Stimulated activated CD8-positive, alpha-beta memory T cell treated with anti-CD3 and anti-CD28 coated beads, Interleukin-7, amount 100 ng/mL, for 48 hours (primary cell): ENCODE data around the gene CLPTM1L.

Experiments
- DNase-seq, 2 donors: peaks; one replicate each; pipeline ENCODE4 v3.0.0-alpha.2; 2020; ENCODE audit warnings: low read depth in 1 of 2; ENCODE audit errors: extremely low read depth in 1 of 2

CLPTM1L gene

GRCh38 chr5:1315709-1316587, 29.0 kb downstream of the CLPTM1L start:
- peak in 1 of 2 donors; percentile 33 for DNase-seq

- DNase-seq = no peak
Measured at GRCh38 chr5:1315018-1315708, 29.7 kb downstream of the CLPTM1L start.

GRCh38 chr5:1314564-1314982, 30.3 kb downstream of the CLPTM1L start:
- DNase-seq = no peak

- no peak for DNase-seq
Measured at GRCh38 chr5:1312993-1313833, 31.7 kb downstream of the CLPTM1L start.

- no peak for DNase-seq
Measured at GRCh38 chr5:1312206-1312605, 32.7 kb downstream of the CLPTM1L start.

- no peak for DNase-seq
Measured at GRCh38 chr5:1311439-1312055, 33.4 kb downstream of the CLPTM1L start.

- DNase-seq = no peak
Measured at GRCh38 chr5:1310118-1310517, 34.8 kb downstream of the CLPTM1L start.

GRCh38 chr5:1304033-1304432, 40.9 kb downstream of the CLPTM1L start:
- DNase-seq = no peak

GRCh38 chr5:1302258-1302657, 42.6 kb downstream of the CLPTM1L start:
- no peak for DNase-seq

GRCh38 chr5:1300581-1301083, 44.3 kb downstream of the CLPTM1L start:
- DNase-seq = no peak

GRCh38 chr5:1299961-1300360, 44.9 kb downstream of the CLPTM1L start:
- DNase-seq = no peak

GRCh38 chr5:1299511-1299850, 45.4 kb downstream of the CLPTM1L start:
- DNase-seq = no peak

- no peak for DNase-seq
Measured at GRCh38 chr5:1298723-1299510, 46.0 kb downstream of the CLPTM1L start.

- no peak for DNase-seq
Measured at GRCh38 chr5:1298067-1298551, 46.8 kb downstream of the CLPTM1L start.

GRCh38 chr5:1297243-1297642, 47.7 kb downstream of the CLPTM1L start:
- no peak for DNase-seq

GRCh38 chr5:1295650-1296037, 49.3 kb downstream of the CLPTM1L start:
- DNase-seq = no peak

GRCh38 chr5:1294835-1295649, 49.9 kb downstream of the CLPTM1L start, which contains the start of gene TERT:
Gene TERT, minus strand, starts transcription at chr5:1295068. Its CDS starts 79 bp downstream, at chr5:1294989.
- peak; percentile 39 to 63 for DNase-seq

- DNase-seq = no peak
Measured at GRCh38 chr5:1294206-1294834, 50.6 kb downstream of the CLPTM1L start.
